Pancreas (tissue), 10 donors: Measurements from ENCODE around the gene SPTBN4. TPM values are rescaled to one million over a fixed set of nuclear protein-coding genes. Genes with fewer than 3 reads are reported as not detected.

Experiments used
- ATAC-seq, 4 donors: fragments of 200-7000 bp; cut with Tn5 transposase; one replicate each; pipeline versions ENCODE4 v1.8.0 to v1.9.1; 2020; ENCODE audit warnings: mild to moderate bottlenecking in 4 of 4, moderate library complexity in 4 of 4
- DNase-seq, 6 donors: peaks; one replicate each; pipeline ENCODE4 v3.0.0-alpha.2; 2020
- FAIRE-seq: peaks from 2 replicates; lab custom pipeline; 2012; peaks lifted over from hg19 to GRCh38; lab: Jason Lieb, UNC
- H3K27ac ChIP-seq, 4 donors: fragments of 200-600 bp; sonication (generic); 1 replicate in 3 of 4; 2 replicates in 1 of 4; pipeline versions ENCODE4 v1.5.0 to v1.8.0; 2020
- H3K27me3 ChIP-seq, 4 donors: fragments of 200-600 bp; one replicate each; pipeline ENCODE4 v1.8.0; 2021
- H3K36me3 ChIP-seq, 3 donors: fragments of 200-600 bp; sonication (generic) in 1 of 3; one replicate each; pipeline versions ENCODE4 v1.5.0 to v1.8.0; 2020 to 2021
- H3K4me1 ChIP-seq, 3 donors: fragments of 200-600 bp; one replicate each; pipeline ENCODE4 v1.8.0; 2021
- H3K4me3 ChIP-seq, 4 donors: fragments of 200-600 bp; sonication (generic) in 2 of 4; one replicate each; pipeline versions ENCODE4 v1.5.0 to v1.8.0; 2020 to 2021
- H3K9me3 ChIP-seq, 4 donors: fragments of 200-600 bp; one replicate each; pipeline ENCODE4 v1.8.0; 2021
- CTCF ChIP-seq, 4 donors: fragments of 200-600 bp; sonication (generic) in 3 of 4; IDR thresholded peaks; one replicate each; pipeline versions ENCODE4 v1.5.0 to v1.8.0; 2021; ENCODE audit warnings: antibody characterized with exemption in 4 of 4
- WGBS, 2 donors: extraction: QIAGEN DNeasy Blood & Tissue Kit; methylation state at CpG; one replicate each; pipeline ENCODE4 v1.1.7; 2013; 5-methylcytosine and 5-hydroxymethylcytosine counted together
- intact Hi-C, 3 donors: fragments of 100-400 bp; cut with DNase I; formaldehyde crosslinking; loops; one replicate each; pipeline versions ENCODE4 v1.11.1 to v1.14.2; 2022
- polyA plus RNA-seq, 2 donors: library from polyadenylated mRNA; stranded (reverse); fragments of 200-250 nt; gene quantifications; one replicate each; pipeline ENCODE4 v1.2.3, GENCODE V29; 2013
- total RNA-seq, 6 donors: library from RNA; stranded (reverse); fragmentation: NEBNext Ultra II Directional in 4 of 6; extraction: Animal tissue kit (Norgen Biotek cat#: 25700) in 4 of 6; gene quantifications; one replicate each; pipeline versions ENCODE4 v1.2.1 to v1.2.4, GENCODE V29; 2021 to 2023
- donor health status: healthy with polysubstance abuse.
- donor health status: DM: no; HTN: no; CAD: no; lungs with moderate emphysema.
- donor health status: DM: no; HTN: no; CAD: no.
- donor health status: control.
- donor health status: control.
- donor health status: Bipolar disorder and iron deficiency.
- donor health status: DM: yes; HTN: yes; CAD: no.
- donor health status: DM: no; HTN: no; CAD: no.
- donor health status: DM: no; HTN: no; CAD: no.
- donor health status: DM: yes; HTN: yes; CAD: no.

The SPTBN4 gene
- total RNA-seq, result 1 to 10 TPM; 1.0 to 2.5 (median 1.3) TPM
- 10 to 100 TPM in 1 of 2 donors, 1 to 10 TPM in 1; 9.4 to 23.9 TPM for polyA plus RNA-seq

DNA sequence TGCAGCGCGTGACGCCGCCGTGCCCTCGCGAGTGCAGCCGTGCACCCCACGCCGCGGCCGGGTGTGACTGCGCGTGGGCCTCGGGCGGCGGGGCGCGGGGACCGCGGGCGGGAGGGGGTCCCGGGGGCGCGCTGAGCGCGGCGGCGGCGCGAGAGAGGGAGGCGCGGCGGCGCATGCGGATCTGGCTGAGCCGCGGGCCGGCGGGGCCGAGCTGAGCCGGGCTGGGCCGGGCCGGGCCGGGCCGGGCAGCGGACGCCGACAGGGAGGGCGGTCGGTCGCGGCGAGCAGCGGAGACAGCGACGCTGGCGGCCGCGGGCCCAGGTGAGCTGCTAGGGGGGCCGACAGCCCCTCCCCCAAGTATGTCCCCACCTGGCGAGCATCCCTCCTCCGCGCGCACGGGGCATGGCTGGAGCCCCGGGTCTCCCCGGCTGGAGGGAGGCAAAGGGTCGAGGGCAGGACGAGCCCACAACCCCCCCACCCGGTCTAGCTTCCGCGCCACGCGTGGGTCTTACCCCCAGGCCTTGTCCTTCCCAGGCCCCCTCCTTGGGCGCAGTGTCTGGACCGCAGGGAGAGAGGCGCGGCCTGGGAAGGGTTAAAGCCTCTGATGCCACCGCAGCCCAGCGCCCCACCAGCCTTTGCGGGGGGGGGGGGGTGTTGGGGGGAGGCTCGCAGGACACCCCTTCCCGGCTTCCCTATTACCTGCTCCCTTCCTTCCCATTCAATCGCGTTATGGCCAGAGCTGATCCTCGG, at the start of gene SPTBN4:
Gene SPTBN4 (plus strand): TSS at position 17 of the 750 bp plus-strand sequence. CDS start 5,621 bp downstream, outside the sequence.
- Histone ChIP-seq H3K4me3 (peak within 1 kb of the TSS; percentile 18 to 69 (median 35)), H3K36me3 (no peaks in the 10 kb centered on the region), H3K27me3 (no peaks in the 10 kb centered on the region), H3K9me3 (no peaks in the 10 kb centered on the region), H3K27ac (peak within 1 kb of the TSS; percentile 7 to 89 (median 60)), H3K4me1 (peaks cover 3 to 19% (median 4%) of the 10 kb centered on the region in 3 donors)
- FAIRE-seq, result no peak
- no peak for TF ChIP-seq CTCF (IDR thresholded peaks at IDR 0.05)
- peak in 5 of 6 donors; percentile 34 to 82 (median 65) for DNase-seq
- WGBS, 2 donors, result 7 to 15% methylated on average over 22 to 85 of the region's 87 CpGs
- intact Hi-C loops, result no loop called here
- no peak for ATAC-seq

DNA sequence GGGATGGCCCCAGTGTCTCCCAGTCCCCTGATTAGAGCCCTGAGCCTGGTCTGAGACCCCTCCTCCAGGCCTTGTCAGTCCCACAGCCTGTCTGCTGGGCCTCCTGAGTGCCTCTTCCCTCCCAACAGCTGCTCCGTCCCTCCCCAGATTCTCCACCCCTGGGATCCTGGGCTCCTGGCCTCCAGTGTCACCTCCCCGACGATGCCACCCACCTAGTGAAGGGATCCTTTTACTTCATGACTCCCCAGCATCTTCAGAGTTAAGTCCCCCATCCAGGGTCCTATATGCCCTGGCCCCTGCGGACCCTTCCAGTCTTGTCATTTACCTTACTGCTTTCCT, 49.2 kb upstream of the SPTBN4 start:
- ATAC-seq, result no peak
- TF ChIP-seq CTCF (IDR thresholded peaks at IDR 0.05), result no peak
- no peak for DNase-seq
- Histone ChIP-seq H3K4me3 (no peak overlapping the region), H3K27ac (peak overlapping the region in 2 of 4 donors; percentile 30 to 33), H3K27me3 (no peaks in the 10 kb centered on the region), H3K9me3 (no peaks in the 10 kb centered on the region), H3K4me1 (peaks cover 0 to 9% (median 5%) of the 10 kb centered on the region in 3 donors), H3K36me3 (no peaks in the 10 kb centered on the region)
- no peak for FAIRE-seq
- intact Hi-C loops, result no loop called here
- WGBS, 2 donors, result 69 to 72% methylated on average over 4 of the region's 4 CpGs

DNA sequence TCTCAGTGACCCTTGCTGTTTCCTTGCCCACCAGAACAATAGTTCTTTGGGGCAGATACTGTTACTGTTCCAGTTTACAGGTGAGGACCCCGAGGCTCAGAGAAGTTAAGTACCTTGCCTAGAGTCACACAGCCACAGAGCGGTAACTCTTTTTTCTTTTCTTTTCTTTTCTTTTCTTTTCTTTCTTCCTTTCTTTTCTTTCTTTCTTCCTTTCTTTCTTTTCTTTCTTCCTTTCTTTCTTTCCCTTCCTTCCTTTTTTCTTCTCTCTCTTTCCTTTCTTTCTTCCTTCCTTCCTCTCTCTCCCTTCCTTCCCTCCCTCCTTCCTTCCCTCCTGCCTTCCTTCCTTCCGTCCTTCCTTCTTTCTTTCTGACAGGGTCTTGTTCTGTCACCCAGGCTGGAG, 48.8 kb upstream of the SPTBN4 start:
- ATAC-seq (no peak), FAIRE-seq (no peak), DNase-seq (no peak)
- TF ChIP-seq CTCF (IDR thresholded peaks at IDR 0.05), result no peak
- Histone ChIP-seq H3K4me1 (peaks cover 0 to 12% (median 5%) of the 10 kb centered on the region in 3 donors), H3K27me3 (no peaks in the 10 kb centered on the region), H3K27ac (no peak overlapping the region), H3K9me3 (no peaks in the 10 kb centered on the region), H3K36me3 (no peaks in the 10 kb centered on the region), H3K4me3 (no peak overlapping the region)
- intact Hi-C loops, result no loop called here
- 70 to 82% methylated on average over 3 of the region's 3 CpGs for WGBS, 2 donors

- H3K27ac ChIP-seq, result no peak overlapping the region
- no peak for ATAC-seq
- no peaks in the 10 kb centered on the region for H3K27me3 ChIP-seq
- H3K4me1 ChIP-seq, result peaks cover 0 to 18% (median 5%) of the 10 kb centered on the region in 3 donors
- TF ChIP-seq CTCF (IDR thresholded peaks at IDR 0.05), result no peak
- H3K36me3 ChIP-seq, result no peaks in the 10 kb centered on the region
- no peak for DNase-seq
- WGBS, 2 donors, result 51 to 56% methylated on average over 5 of the region's 5 CpGs
- no peak for FAIRE-seq
- H3K4me3 ChIP-seq, result no peak overlapping the region
- intact Hi-C loops, result no loop called here
- no peaks in the 10 kb centered on the region for H3K9me3 ChIP-seq
Measured at GRCh38 chr19:40419066-40419612, 47.7 kb upstream of the SPTBN4 start.

GRCh38 chr19:40419780-40420179, 47.0 kb upstream of the SPTBN4 start:
- Histone ChIP-seq H3K4me1 (peaks cover 0 to 18% (median 5%) of the 10 kb centered on the region in 3 donors), H3K27me3 (no peaks in the 10 kb centered on the region), H3K9me3 (no peaks in the 10 kb centered on the region), H3K36me3 (no peaks in the 10 kb centered on the region), H3K4me3 (no peak overlapping the region), H3K27ac (no peak overlapping the region)
- ATAC-seq, result no peak
- no peak for FAIRE-seq
- no peak for TF ChIP-seq CTCF (IDR thresholded peaks at IDR 0.05)
- intact Hi-C loops, result no loop called here
- WGBS, 2 donors, result 74 to 84% methylated on average over 5 of the region's 5 CpGs
- DNase-seq, result no peak
